Keratinocyte (primary cell): ENCODE results near the gene KRTAP2-2. TPM values are rescaled to one million over a fixed set of nuclear protein-coding genes. Genes with fewer than 3 reads are reported as not detected.

Source experiments
- DNase-seq: peaks from one replicate; pipeline ENCODE4 v3.0.0-alpha.2; 2011; ENCODE audit warnings: low read depth, missing footprints, low spot score
- FAIRE-seq: peaks from 2 replicates; lab custom pipeline; 2011; peaks lifted over from hg19 to GRCh38; lab: Jason Lieb, UNC
- H2AFZ ChIP-seq: 2 replicates; pipeline ENCODE4 v1.6.0; 2012; ENCODE audit warnings: low read length, control low read depth, inconsistent platforms; ENCODE audit not compliant: control insufficient read depth
- H3K27ac ChIP-seq: 2 replicates; pipeline ENCODE4 v1.5.1; 2011; ENCODE audit warnings: low read length; ENCODE audit not compliant: control insufficient read depth, insufficient read depth
- H3K27me3 ChIP-seq: 3 replicates; pipeline ENCODE4 v1.6.0; 2011; ENCODE audit warnings: low read length; ENCODE audit not compliant: control insufficient read depth, insufficient read depth; ENCODE audit errors: extremely low read depth
- H3K36me3 ChIP-seq, 2 experiments: 2 replicates in 1 of 2; 3 replicates in 1 of 2; pipeline ENCODE4 v1.5.1; 2011; ENCODE audit warnings: low read length in 2 of 2, mild to moderate bottlenecking in 1 of 2; ENCODE audit not compliant: control insufficient read depth in 2 of 2, insufficient read depth in 2 of 2; ENCODE audit errors: extremely low read depth in 1 of 2
- H3K4me1 ChIP-seq: 3 replicates; pipeline ENCODE4 v1.5.1; 2011; ENCODE audit warnings: low read length; ENCODE audit not compliant: control insufficient read depth, insufficient read depth; ENCODE audit errors: extremely low read depth
- H3K4me2 ChIP-seq: 3 replicates; pipeline ENCODE4 v1.6.0; 2011; ENCODE audit warnings: low read depth, low read length; ENCODE audit not compliant: control insufficient read depth, insufficient read depth; ENCODE audit errors: extremely low read depth
- H3K4me3 ChIP-seq, 3 experiments: fragments of 200-600 bp in 1 of 3; sonication (generic) in 1 of 3; 2 replicates in 2 of 3; 3 replicates in 1 of 3; pipeline ENCODE4 v1.5.1; 2011 to 2016; ENCODE audit warnings: low read length in 3 of 3, mild to moderate bottlenecking in 3 of 3, control low read depth in 2 of 3, inconsistent platforms in 1 of 3, low read depth in 1 of 3, mixed read lengths in 1 of 3, mixed run types in 1 of 3, moderate library complexity in 1 of 3; ENCODE audit not compliant: control insufficient read depth in 2 of 3, insufficient read depth in 2 of 3; ENCODE audit errors: extremely low read depth in 1 of 3
- H3K79me2 ChIP-seq: 2 replicates; pipeline ENCODE4 v1.6.0; 2012; ENCODE audit warnings: low read length; ENCODE audit not compliant: control insufficient read depth, insufficient read depth
- H3K9ac ChIP-seq: 3 replicates; pipeline ENCODE4 v1.6.0; 2011; ENCODE audit warnings: low read length; ENCODE audit not compliant: control insufficient read depth, insufficient read depth; ENCODE audit errors: extremely low read depth
- H3K9me1 ChIP-seq: 3 replicates; pipeline ENCODE4 v1.6.0; 2011; ENCODE audit warnings: low read length; ENCODE audit not compliant: control insufficient read depth, insufficient read depth; ENCODE audit errors: extremely low read depth
- H3K9me3 ChIP-seq: 2 replicates; pipeline ENCODE4 v1.5.1; 2012; ENCODE audit warnings: low read depth, low read length; ENCODE audit not compliant: control insufficient read depth
- H4K20me1 ChIP-seq: 3 replicates; pipeline ENCODE4 v1.6.0; 2011; ENCODE audit warnings: low read length; ENCODE audit not compliant: control insufficient read depth, insufficient read depth; ENCODE audit errors: extremely low read depth
- EZH2 ChIP-seq: IDR thresholded peaks from one replicate; pipeline ENCODE4 v1.6.1; 2012; ENCODE audit warnings: inconsistent platforms, mild to moderate bottlenecking, low read length, moderate library complexity
- dilution Hi-C: fragments of 300-500 bp; cut with MboI; formaldehyde crosslinking; loops from one replicate; pipeline ENCODE4 v1.7.0; 2020; ENCODE audit warnings: low sequenced_read_pairs; ENCODE audit not compliant: extremely low pct_ligation_motif_present
- polyA plus RNA-seq, 5 experiments: library from polyadenylated mRNA; depleted of rRNA in 3 of 5; stranded (reverse) in 3 of 5; stranded (forward) in 1 of 5; unstranded in 1 of 5; fragments of >200 nt; gene quantifications; 1 replicate in 1 of 5; 2 replicates in 3 of 5; 3 replicates in 1 of 5; pipeline versions ENCODE4 v1.2.1 to v1.2.3, GENCODE V29; 2011 to 2012; ENCODE audit warnings: missing spikeins in 2 of 5, low read depth in 1 of 5, low replicate concordance in 1 of 5
- TF ChIP-seq, protein P1 (sequence below), 3 experiments: IDR thresholded peaks in 1 of 3; conservative IDR thresholded peaks in 1 of 3; optimal IDR thresholded peaks in 1 of 3; 2 replicates in 2 of 3; 3 replicates in 1 of 3; pipeline versions ENCODE3 to v1.5.1; 2011; ENCODE audit warnings: low read length in 3 of 3, mild to moderate bottlenecking in 3 of 3, moderate library complexity in 2 of 3, control low read depth in 1 of 3, inconsistent platforms in 1 of 3; ENCODE audit not compliant: insufficient read depth in 2 of 3; ENCODE audit errors: extremely low read depth in 1 of 3

Gene KRTAP2-2
- polyA plus RNA-seq, 1 donor (not counting 4 experiments of a cell fraction or from before 2014, with no cell fraction given) = not detected

DNA sequence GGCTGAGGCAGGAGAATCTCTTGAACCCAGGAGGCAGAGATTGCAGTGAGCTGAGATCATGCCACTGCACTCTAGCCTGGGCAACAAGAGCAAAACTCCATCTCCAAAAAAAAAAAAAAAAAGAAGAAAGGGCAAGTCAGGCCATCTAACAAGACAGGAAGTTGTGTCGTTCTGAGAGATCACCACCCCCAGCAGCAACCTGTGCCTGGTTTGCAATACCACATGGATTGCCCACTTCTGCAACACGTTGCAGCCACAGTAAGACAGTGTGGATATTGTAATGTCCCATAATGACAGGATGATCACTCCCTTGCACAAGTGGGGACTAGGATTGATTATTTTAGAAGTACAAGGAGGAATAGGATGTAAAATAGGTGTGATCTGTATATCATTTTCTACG lies 14.0 kb upstream of the KRTAP2-2 start:
- TF ChIP-seq, protein P1, sequence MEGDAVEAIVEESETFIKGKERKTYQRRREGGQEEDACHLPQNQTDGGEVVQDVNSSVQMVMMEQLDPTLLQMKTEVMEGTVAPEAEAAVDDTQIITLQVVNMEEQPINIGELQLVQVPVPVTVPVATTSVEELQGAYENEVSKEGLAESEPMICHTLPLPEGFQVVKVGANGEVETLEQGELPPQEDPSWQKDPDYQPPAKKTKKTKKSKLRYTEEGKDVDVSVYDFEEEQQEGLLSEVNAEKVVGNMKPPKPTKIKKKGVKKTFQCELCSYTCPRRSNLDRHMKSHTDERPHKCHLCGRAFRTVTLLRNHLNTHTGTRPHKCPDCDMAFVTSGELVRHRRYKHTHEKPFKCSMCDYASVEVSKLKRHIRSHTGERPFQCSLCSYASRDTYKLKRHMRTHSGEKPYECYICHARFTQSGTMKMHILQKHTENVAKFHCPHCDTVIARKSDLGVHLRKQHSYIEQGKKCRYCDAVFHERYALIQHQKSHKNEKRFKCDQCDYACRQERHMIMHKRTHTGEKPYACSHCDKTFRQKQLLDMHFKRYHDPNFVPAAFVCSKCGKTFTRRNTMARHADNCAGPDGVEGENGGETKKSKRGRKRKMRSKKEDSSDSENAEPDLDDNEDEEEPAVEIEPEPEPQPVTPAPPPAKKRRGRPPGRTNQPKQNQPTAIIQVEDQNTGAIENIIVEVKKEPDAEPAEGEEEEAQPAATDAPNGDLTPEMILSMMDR (optimal IDR thresholded peaks at IDR 0.05 in 1 of 3, IDR thresholded peaks at IDR 0.05 in 1 of 3, conservative IDR thresholded peaks at IDR 0.05 in 1 of 3; ENCODE audit: extremely low read depth in 1 of 3, insufficient read depth in 2 of 3, low read length in 3 of 3) = no peak
- no peak for TF ChIP-seq EZH2
- DNase-seq (no peak), FAIRE-seq (no peak)
- no peak overlapping the region for H3K4me3 ChIP-seq
- no peaks in the 10 kb centered on the region for H3K9me3 ChIP-seq
- no peaks in the 10 kb centered on the region for H3K9me1 ChIP-seq
- no peaks in the 10 kb centered on the region for H3K36me3 ChIP-seq
- no peaks in the 10 kb centered on the region for H3K27me3 ChIP-seq
- no peak overlapping the region for H3K9ac ChIP-seq
- no peaks in the 10 kb centered on the region for H4K20me1 ChIP-seq
- dilution Hi-C loops = no loop called here
- no peaks in the 10 kb centered on the region for H3K79me2 ChIP-seq
- H3K27ac ChIP-seq = no peak overlapping the region
- no peak overlapping the region for H2AFZ ChIP-seq
- peaks cover 14% of the 10 kb centered on the region for H3K4me1 ChIP-seq
- H3K4me2 ChIP-seq = no peak overlapping the region

- no peak overlapping the region for H3K4me2 ChIP-seq
- dilution Hi-C loops = no loop called here
These were observed 12.3 kb upstream of the KRTAP2-2 start for GRCh38 chr17:41067281-41067680.

More at GRCh38 chr17:41067281-41067680, 12.3 kb upstream of the KRTAP2-2 start:
- no peaks in the 10 kb centered on the region for H3K9me3 ChIP-seq
- no peaks in the 10 kb centered on the region for H4K20me1 ChIP-seq
- H2AFZ ChIP-seq = no peak overlapping the region
- H3K9ac ChIP-seq = no peak overlapping the region
- H3K9me1 ChIP-seq = no peaks in the 10 kb centered on the region
- H3K4me3 ChIP-seq = no peak overlapping the region
- no peaks in the 10 kb centered on the region for H3K79me2 ChIP-seq
- no peak for DNase-seq
- no peak for TF ChIP-seq EZH2
- H3K4me1 ChIP-seq = peaks cover 18% of the 10 kb centered on the region
- H3K27ac ChIP-seq = no peak overlapping the region
- peak; percentile 51 for FAIRE-seq
- no peaks in the 10 kb centered on the region for H3K27me3 ChIP-seq
- H3K36me3 ChIP-seq = no peaks in the 10 kb centered on the region
